NCI-H187 treated with DMSO at 0.1 percent for 48 hours (cell line): ENCODE data around the gene RBL1.
"Not testable (repeated sequence)": the region's sequence is repeated elsewhere in the genome, so short reads cannot be mapped to it uniquely, and the experiment has no call there.

Experiments
- DNase-seq: peaks from one replicate; lab custom pipeline; 2025; lab: John Stamatoyannopoulos, UW

RBL1 gene

GRCh38 chr20:37072293-37073196, 23.3 kb downstream of the RBL1 start:
- no peak for DNase-seq

- no peak for DNase-seq
Observed at GRCh38 chr20:37071481-37071911, 24.3 kb downstream of the RBL1 start.

- DNase-seq = not testable (repeated sequence)
Observed at GRCh38 chr20:37069563-37069962, 26.2 kb downstream of the RBL1 start.

GRCh38 chr20:37066168-37066567, 29.6 kb downstream of the RBL1 start:
- DNase-seq = no peak

- DNase-seq = no peak
Observed at GRCh38 chr20:37055276-37055675, 40.5 kb downstream of the RBL1 start.

- no peak for DNase-seq
Observed at GRCh38 chr20:37053230-37053950, 42.4 kb downstream of the RBL1 start.

GRCh38 chr20:37042986-37043972, 52.5 kb downstream of the RBL1 start:
- DNase-seq = no peak

- DNase-seq = not testable (repeated sequence)
Observed at GRCh38 chr20:37039366-37039765, 56.4 kb downstream of the RBL1 start.

- DNase-seq = no peak
Observed at GRCh38 chr20:37032077-37032476, 63.7 kb downstream of the RBL1 start.

GRCh38 chr20:37020636-37021035, 75.2 kb downstream of the RBL1 start:
- DNase-seq = no peak

- not testable (repeated sequence) for DNase-seq
Observed at GRCh38 chr20:37012631-37013030, 83.2 kb downstream of the RBL1 start.

GRCh38 chr20:37011858-37012257, 83.9 kb downstream of the RBL1 start:
- DNase-seq = not testable (repeated sequence)

- no peak for DNase-seq
Observed at GRCh38 chr20:37011147-37011546, 84.7 kb downstream of the RBL1 start.

GRCh38 chr20:37007898-37008649, 87.7 kb downstream of the RBL1 start:
- no peak for DNase-seq

GRCh38 chr20:37005062-37005942, 90.5 kb downstream of the RBL1 start:
- not testable (repeated sequence) for DNase-seq

GRCh38 chr20:37001634-37002033, 94.2 kb downstream of the RBL1 start:
- DNase-seq = not testable (repeated sequence)

- not testable (repeated sequence) for DNase-seq
Observed at GRCh38 chr20:37000171-37000570, 95.6 kb downstream of the RBL1 start.

GRCh38 chr20:36998652-36999051, 97.1 kb downstream of the RBL1 start:
- DNase-seq = no peak

GRCh38 chr20:36997121-36997520, 98.7 kb downstream of the RBL1 start:
- no peak for DNase-seq

GRCh38 chr20:36994221-36994620, 101.6 kb downstream of the RBL1 start:
- not testable (repeated sequence) for DNase-seq
